Osteoblast (primary cell): Measurements from ENCODE around the gene FAM13C. TPM values are rescaled to one million over a fixed set of nuclear protein-coding genes. Genes with fewer than 3 reads are reported as not detected.
"Not testable (repeated sequence)": the region's sequence is repeated elsewhere in the genome, so short reads cannot be mapped to it uniquely, and the experiment has no call there.

Source experiments
- DNase-seq: peaks from one replicate; pipeline ENCODE4 v3.0.0; 2011; ENCODE audit warnings: low spot score, mixed read lengths; ENCODE audit not compliant: insufficient read length; ENCODE audit errors: missing footprints
- H2AFZ ChIP-seq: 2 replicates; pipeline ENCODE4 v1.6.0; 2011; ENCODE audit warnings: mild to moderate bottlenecking, low read length
- H3K27ac ChIP-seq: 2 replicates; pipeline ENCODE4 v1.5.1; 2011; ENCODE audit warnings: mild to moderate bottlenecking, low read depth, low read length, moderate library complexity
- H3K27me3 ChIP-seq: 2 replicates; pipeline ENCODE4 v1.6.0; 2012; ENCODE audit warnings: mild to moderate bottlenecking, control low read depth, inconsistent platforms, low read length, moderate library complexity; ENCODE audit not compliant: insufficient read depth
- H3K36me3 ChIP-seq: 2 replicates; pipeline ENCODE4 v1.5.1; 2011; ENCODE audit warnings: mild to moderate bottlenecking, low read length, control low read depth, moderate library complexity; ENCODE audit not compliant: insufficient read depth
- H3K4me1 ChIP-seq: 2 replicates; pipeline ENCODE4 v1.5.1; 2011; ENCODE audit warnings: mild to moderate bottlenecking, low read length, control low read depth, moderate library complexity; ENCODE audit not compliant: insufficient read depth
- H3K4me2 ChIP-seq: 2 replicates; pipeline ENCODE4 v1.6.0; 2011; ENCODE audit warnings: mild to moderate bottlenecking, low read length; ENCODE audit not compliant: insufficient read depth
- H3K4me3 ChIP-seq: fragments of 200-600 bp; sonication (generic); 3 replicates; pipeline ENCODE4 v1.5.1; 2012; ENCODE audit warnings: mild to moderate bottlenecking, low read length, inconsistent platforms; ENCODE audit not compliant: insufficient read depth
- H3K79me2 ChIP-seq: 2 replicates; pipeline ENCODE4 v1.6.0; 2012; ENCODE audit warnings: mild to moderate bottlenecking, low read length, control low read depth, inconsistent platforms; ENCODE audit not compliant: insufficient read depth
- H3K9me3 ChIP-seq: 2 replicates; pipeline ENCODE4 v1.5.1; 2011; ENCODE audit warnings: low read depth, low read length, control low read depth
- H4K20me1 ChIP-seq: 2 replicates; pipeline ENCODE4 v1.6.0; 2012; ENCODE audit warnings: mild to moderate bottlenecking, low read length, control low read depth; ENCODE audit not compliant: insufficient read depth
- total RNA-seq: library from RNA; depleted of rRNA; stranded (reverse); fragments of >200 nt; gene quantifications from 2 replicates; pipeline ENCODE4 v1.2.3, GENCODE V29; 2012
- TF ChIP-seq, protein P1 (sequence below): IDR thresholded peaks from 2 replicates; pipeline ENCODE4 v1.5.1; 2011; ENCODE audit warnings: mild to moderate bottlenecking, low read depth, low read length, moderate library complexity; ENCODE audit errors: extremely low read depth

The FAM13C gene
- total RNA-seq, 1 donor, result 6.5 TPM

DNA sequence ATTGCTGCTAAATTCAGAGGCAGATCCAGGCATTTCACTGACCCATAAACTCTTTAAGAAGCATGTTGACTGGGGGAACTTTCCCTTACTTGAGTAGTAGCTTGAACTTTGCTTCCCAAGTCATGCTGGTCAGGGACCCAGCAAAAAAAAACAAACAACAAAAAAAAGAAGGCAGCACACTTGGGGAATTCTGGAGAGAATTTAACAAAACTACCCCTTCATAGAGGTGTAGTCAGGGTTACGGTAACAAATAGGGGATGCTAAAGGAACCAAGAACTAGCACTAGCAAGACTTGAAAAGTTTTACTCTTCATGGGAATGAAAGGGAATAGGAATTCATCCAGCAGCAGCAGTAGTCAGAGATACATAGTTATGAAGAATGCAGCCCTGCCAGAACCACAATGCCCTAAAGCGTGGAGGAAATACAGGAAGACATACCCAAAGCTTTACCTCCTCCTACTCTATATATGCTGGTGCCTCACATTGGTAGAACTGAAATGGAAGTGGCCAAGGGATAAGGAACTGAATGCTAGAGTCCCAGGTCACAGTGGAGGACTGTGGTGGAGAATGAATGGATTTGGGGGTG lies 118.6 kb downstream of the FAM13C start:
- Histone ChIP-seq H3K9me3 (no peaks in the 10 kb centered on the region), H3K4me1 (no peaks in the 10 kb centered on the region)

DNA sequence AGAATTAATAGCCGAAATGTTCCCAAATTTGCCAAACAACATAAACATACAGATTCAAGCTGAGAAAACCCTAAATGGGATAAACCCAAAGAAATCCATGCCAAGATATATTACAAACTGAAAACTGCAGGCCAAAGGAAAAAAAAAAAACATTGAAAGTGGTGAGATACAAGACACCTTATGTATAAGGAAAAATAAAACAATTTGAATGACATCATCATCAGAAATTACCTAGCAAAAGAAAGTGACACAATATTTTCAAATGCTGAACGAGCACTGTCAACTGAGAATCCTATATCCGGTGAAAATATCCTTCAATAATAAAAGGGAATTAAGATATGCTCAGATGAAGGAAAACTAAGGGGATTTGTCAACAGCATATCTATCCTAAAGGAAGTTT lies 119.4 kb downstream of the FAM13C start:
- Histone ChIP-seq H3K79me2 (no peaks in the 10 kb centered on the region), H3K4me2 (no peak overlapping the region), H3K27ac (no peak overlapping the region), H2AFZ (no peak overlapping the region), H3K9me3 (no peaks in the 10 kb centered on the region), H3K27me3 (no peaks in the 10 kb centered on the region), H3K36me3 (no peaks in the 10 kb centered on the region), H3K4me1 (no peaks in the 10 kb centered on the region), H3K4me3 (no peak overlapping the region), H4K20me1 (no peaks in the 10 kb centered on the region)
- DNase-seq, result no peak
- TF ChIP-seq, protein P1, sequence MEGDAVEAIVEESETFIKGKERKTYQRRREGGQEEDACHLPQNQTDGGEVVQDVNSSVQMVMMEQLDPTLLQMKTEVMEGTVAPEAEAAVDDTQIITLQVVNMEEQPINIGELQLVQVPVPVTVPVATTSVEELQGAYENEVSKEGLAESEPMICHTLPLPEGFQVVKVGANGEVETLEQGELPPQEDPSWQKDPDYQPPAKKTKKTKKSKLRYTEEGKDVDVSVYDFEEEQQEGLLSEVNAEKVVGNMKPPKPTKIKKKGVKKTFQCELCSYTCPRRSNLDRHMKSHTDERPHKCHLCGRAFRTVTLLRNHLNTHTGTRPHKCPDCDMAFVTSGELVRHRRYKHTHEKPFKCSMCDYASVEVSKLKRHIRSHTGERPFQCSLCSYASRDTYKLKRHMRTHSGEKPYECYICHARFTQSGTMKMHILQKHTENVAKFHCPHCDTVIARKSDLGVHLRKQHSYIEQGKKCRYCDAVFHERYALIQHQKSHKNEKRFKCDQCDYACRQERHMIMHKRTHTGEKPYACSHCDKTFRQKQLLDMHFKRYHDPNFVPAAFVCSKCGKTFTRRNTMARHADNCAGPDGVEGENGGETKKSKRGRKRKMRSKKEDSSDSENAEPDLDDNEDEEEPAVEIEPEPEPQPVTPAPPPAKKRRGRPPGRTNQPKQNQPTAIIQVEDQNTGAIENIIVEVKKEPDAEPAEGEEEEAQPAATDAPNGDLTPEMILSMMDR, result no peak

More for the DNA sequence above, 118.6 kb downstream of the FAM13C start:
- TF ChIP-seq, protein P1, result no peak
- Histone ChIP-seq H3K79me2 (no peaks in the 10 kb centered on the region), H4K20me1 (no peaks in the 10 kb centered on the region), H3K27me3 (no peaks in the 10 kb centered on the region), H3K4me3 (no peak overlapping the region), H3K27ac (no peak overlapping the region), H3K4me2 (no peak overlapping the region), H3K36me3 (no peaks in the 10 kb centered on the region), H2AFZ (no peak overlapping the region)
- no peak for DNase-seq

DNA sequence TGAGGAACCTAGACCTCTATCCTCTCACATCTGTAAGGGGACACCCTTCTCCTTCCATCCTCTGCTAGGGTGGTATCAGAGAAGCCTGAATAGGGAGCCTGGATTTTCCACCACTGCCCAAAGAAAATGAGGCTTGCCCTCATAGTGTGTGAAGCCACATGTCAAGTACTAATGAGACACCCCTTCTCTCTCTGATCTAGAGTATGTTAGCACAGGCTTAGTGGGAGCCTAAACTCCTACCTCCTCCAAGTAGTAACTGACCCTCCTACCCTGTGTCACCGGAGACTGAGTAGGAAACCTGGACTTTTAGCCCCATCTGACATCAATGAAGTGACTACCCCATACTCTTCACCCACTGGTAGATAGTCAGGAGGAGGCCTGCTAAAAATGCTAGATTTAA lies 120.3 kb downstream of the FAM13C start:
- TF ChIP-seq, protein P1, result no peak
- H4K20me1 ChIP-seq, result no peaks in the 10 kb centered on the region
- no peaks in the 10 kb centered on the region for H3K36me3 ChIP-seq
- no peak overlapping the region for H3K4me2 ChIP-seq
- H2AFZ ChIP-seq, result no peak overlapping the region
- H3K27me3 ChIP-seq, result no peaks in the 10 kb centered on the region
- H3K79me2 ChIP-seq, result no peaks in the 10 kb centered on the region
- no peaks in the 10 kb centered on the region for H3K9me3 ChIP-seq
- H3K27ac ChIP-seq, result no peak overlapping the region
- H3K4me1 ChIP-seq, result no peaks in the 10 kb centered on the region
- no peak for DNase-seq
- no peak overlapping the region for H3K4me3 ChIP-seq

DNA sequence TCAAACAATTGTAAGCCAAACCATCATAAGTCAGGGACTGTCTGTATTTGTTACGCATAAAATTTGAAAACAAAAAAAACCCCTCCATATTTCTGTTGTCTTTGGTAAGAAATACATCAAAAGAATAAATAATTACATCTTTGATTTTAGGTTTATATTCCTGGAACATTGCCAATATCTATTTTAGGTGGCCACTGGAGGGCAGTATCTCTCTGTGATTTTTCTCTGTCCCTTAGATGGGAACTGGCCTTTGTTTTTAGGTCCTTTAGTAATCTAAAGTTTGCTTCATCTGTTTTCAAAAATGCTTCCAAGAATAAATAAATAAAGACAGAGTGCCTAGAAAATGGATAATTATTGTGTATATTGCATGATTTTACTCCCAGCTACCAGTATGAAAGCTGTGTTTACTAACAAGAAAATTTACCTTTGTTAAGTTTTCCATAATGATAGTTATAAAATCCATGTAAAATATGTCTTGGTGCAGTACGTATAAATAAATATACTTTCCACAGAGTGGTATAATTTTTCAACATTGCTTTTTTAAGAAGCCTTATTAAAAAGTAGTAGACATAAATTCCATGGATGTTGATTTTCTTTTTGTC lies 121.7 kb downstream of the FAM13C start:
- Histone ChIP-seq H3K4me2 (no peak overlapping the region), H3K9me3 (no peaks in the 10 kb centered on the region), H3K27me3 (no peaks in the 10 kb centered on the region), H3K4me3 (no peak overlapping the region), H4K20me1 (no peaks in the 10 kb centered on the region), H3K27ac (no peak overlapping the region), H2AFZ (no peak overlapping the region), H3K4me1 (no peaks in the 10 kb centered on the region), H3K79me2 (no peaks in the 10 kb centered on the region), H3K36me3 (no peaks in the 10 kb centered on the region)
- TF ChIP-seq, protein P1, result peak; percentile 57
- DNase-seq, result no peak

DNA sequence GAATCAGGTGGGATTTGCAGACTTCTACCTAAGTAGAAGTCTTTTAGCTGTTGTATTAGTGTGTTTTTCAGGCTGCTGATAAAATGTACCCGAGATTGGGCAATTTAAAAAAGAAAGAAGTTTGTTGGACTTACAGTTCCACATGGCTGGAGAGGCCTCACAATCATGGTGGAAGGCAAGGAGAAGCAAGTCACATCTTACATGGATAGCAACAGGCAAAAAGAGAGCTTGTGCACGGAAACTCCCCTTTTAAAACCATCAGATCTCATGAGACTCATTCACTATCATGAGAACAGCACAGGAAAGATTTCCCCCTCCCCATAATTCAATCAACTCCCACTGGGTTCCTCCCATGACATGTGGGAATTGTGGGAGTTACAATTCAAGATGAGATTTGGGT lies 123.2 kb downstream of the FAM13C start:
- not testable (repeated sequence) for H4K20me1 ChIP-seq, DNase-seq, H2AFZ ChIP-seq, H3K4me3 ChIP-seq, H3K79me2 ChIP-seq, H3K4me2 ChIP-seq, H3K27me3 ChIP-seq, H3K9me3 ChIP-seq, H3K4me1 ChIP-seq, H3K36me3 ChIP-seq, H3K27ac ChIP-seq
